Activated CD8-positive, alpha-beta memory T cell treated with anti-CD3 and anti-CD28 coated beads, Interleukin-2, amount 10 ng/mL, durations not matched to agents 7 days and 5 days (primary cell): ENCODE data around the gene CSRP3. TPM values are rescaled to one million over a fixed set of nuclear protein-coding genes. Genes with fewer than 3 reads are reported as not detected.

ENCODE experiments used
- ATAC-seq: fragments of 150-1000 bp; cut with Tn5 transposase; one replicate; pipeline ENCODE4 v1.10.0; 2021; ENCODE audit warnings: moderate library complexity
- CTCF ChIA-PET: fragments of 350-600 bp; sonication (Branson Sonifier 250); formaldehyde crosslinking; loops from one replicate; lab custom pipeline; 2021; ENCODE audit warnings: antibody characterized with exemption; lab: Charles Lee
- DNase-seq: peaks from one replicate; pipeline ENCODE4 v3.0.0-alpha.2; 2020
- H3K27ac Mint-ChIP-seq: one replicate; pipeline ENCODE4 v1.8.0; 2021; ENCODE audit warnings: mild to moderate bottlenecking, mixed read lengths
- H3K27me3 Mint-ChIP-seq: one replicate; pipeline ENCODE4 v1.8.0; 2021; ENCODE audit warnings: mixed read lengths
- H3K36me3 Mint-ChIP-seq: one replicate; pipeline ENCODE4 v1.8.0; 2021; ENCODE audit warnings: mild to moderate bottlenecking, mixed read lengths
- H3K4me1 Mint-ChIP-seq: one replicate; pipeline ENCODE4 v1.8.0; 2021; ENCODE audit warnings: mixed read lengths
- H3K4me3 Mint-ChIP-seq: one replicate; pipeline ENCODE4 v1.8.0; 2021; ENCODE audit warnings: mild to moderate bottlenecking, moderate library complexity, mixed read lengths
- H3K9me3 Mint-ChIP-seq: one replicate; pipeline ENCODE4 v1.8.0; 2022; ENCODE audit warnings: low read depth, mixed read lengths
- total RNA-seq, 2 experiments: library from RNA; stranded (reverse); gene quantifications; one replicate each; pipeline ENCODE4 v1.2.3, GENCODE V29; 2021

Gene CSRP3
- total RNA-seq, result not detected

DNA sequence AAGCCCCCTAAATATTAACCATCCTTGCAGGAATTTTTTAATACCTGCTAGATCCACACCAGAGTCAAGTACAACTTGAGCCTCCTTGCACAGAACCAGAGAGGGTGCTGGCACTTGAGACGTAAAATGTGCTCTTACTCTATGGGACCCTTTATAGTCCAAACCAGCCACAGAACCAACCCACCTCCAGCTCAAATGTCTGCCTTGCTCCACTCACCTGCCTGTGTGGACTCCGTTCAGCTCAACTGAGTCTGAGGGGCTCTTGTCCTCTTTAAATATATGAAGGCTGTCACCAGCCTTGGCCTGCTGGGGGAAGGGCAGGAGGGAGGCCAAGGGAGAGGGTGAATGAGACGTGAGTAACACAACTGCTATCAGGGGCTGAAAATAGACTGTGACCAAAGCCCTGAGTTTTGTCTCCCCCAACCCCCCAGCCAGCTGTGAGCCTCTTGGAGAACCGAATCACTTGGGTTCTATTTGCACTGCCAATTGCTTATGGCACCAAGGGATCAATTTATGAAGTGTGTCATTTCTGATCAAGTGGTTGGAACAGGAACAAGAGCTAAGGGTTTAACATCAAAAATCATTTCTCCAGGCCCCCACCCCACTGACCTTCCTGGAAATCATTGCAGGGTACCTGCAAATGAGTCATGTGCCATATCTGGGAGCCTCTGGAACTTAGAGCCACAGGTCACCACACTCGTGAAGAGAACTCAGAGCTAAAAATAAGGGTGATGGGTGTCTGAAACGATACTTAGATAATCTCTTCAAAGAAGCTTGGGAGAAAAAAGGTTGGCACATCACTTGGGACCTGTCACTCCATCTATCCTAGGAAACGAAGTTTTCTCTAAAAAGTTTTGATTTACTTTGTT, at the start of gene CSRP3:
CSRP3 (minus strand) TSS at position 247 of the 869 bp plus-strand sequence. CDS start 9,535 bp downstream, outside the sequence.
- H3K4me1 Mint-ChIP-seq, result peaks cover 2% of the 10 kb centered on the region
- H3K9me3 Mint-ChIP-seq, result no peaks in the 10 kb centered on the region
- no peaks in the 10 kb centered on the region for H3K36me3 Mint-ChIP-seq
- ATAC-seq (no peak), DNase-seq (no peak)
- no peak within 1 kb of the TSS for H3K27ac Mint-ChIP-seq
- CTCF ChIA-PET, result no interaction called here
- no peak within 1 kb of the TSS for H3K4me3 Mint-ChIP-seq
- H3K27me3 Mint-ChIP-seq, result peaks cover 8% of the 10 kb centered on the region

DNA sequence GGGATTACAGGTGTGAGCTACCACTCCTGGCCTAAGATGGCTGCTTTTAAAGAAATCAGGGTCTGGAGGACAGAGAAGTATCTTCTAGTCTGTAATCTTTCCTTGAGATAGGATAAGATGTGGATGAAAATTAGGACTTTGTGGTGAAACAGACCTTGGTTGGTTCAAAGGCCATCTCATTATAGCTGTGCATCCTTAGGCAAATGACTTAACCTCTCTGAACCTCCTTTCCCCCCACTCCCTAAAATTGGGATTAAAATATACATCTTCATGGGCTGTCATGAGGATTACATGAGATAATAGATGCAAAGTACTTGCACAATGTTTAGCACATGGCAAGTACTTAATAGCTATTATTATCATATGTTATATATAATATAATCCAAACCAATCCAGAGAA, 49.8 kb upstream of the CSRP3 start:
- ATAC-seq (no peak), DNase-seq (no peak)
- Mint-ChIP-seq H3K27me3 (peaks cover 44% of the 10 kb centered on the region), H3K36me3 (peaks cover 3% of the 10 kb centered on the region), H3K27ac (no peak overlapping the region), H3K4me3 (no peak overlapping the region), H3K9me3 (peaks cover 2% of the 10 kb centered on the region), H3K4me1 (no peaks in the 10 kb centered on the region)
- CTCF ChIA-PET, result interaction anchor here (1.3 to 2.4 kb wide), 2 partner anchors 8 to 181 kb away, joined by 3 to 9 read pairs; no protein-coding TSS in a partner anchor

DNA sequence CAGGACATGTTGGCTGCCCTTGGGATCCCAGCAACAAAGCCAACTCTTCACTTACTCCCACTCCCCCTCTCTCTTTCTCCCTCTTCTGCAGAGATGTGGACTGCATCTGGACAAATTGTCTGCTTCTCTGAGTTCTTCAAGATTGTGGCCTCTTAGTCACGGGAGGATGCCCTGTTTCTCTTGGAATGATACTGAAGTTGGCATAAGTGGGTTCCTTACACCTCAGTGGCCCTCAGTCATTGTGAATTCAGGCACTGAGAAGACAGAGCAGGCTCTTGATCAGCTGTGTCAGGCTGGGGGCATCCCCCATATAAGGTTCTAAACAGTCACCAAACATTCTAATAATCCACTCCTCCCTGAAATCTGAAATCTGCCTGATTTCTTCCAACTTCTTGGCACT, 45.0 kb upstream of the CSRP3 start:
- ATAC-seq, result no peak
- H3K4me3 Mint-ChIP-seq, result no peak overlapping the region
- CTCF ChIA-PET, result interaction anchor here (1.9 kb wide), 1 partner anchor 13 kb away, joined by 5 read pairs; no protein-coding TSS in a partner anchor
- peaks cover 2% of the 10 kb centered on the region for H3K9me3 Mint-ChIP-seq
- DNase-seq, result no peak
- no peak overlapping the region for H3K27ac Mint-ChIP-seq
- H3K27me3 Mint-ChIP-seq, result peaks cover 58% of the 10 kb centered on the region
- peaks cover 17% of the 10 kb centered on the region for H3K4me1 Mint-ChIP-seq
- peaks cover 3% of the 10 kb centered on the region for H3K36me3 Mint-ChIP-seq

DNA sequence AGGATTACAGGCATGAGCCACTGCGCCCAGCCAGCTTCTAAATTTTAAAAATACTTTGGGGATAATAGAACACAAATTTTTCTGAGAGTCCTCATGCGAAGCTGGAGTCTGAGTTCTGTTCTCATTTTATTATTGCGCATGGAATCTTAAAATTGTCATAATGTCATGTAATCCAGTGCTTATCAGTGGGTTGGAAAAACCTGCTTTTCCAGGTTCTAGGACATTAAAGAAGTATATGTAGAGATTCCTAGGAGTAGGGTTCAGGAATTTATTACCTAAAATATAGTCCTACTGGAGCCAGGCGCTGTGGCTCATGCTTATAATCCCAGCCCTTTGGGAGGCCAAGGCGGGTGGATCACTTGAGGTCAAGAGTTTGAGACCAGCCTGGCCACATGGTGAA, 43.6 kb upstream of the CSRP3 start:
- H3K9me3 Mint-ChIP-seq, result peaks cover 2% of the 10 kb centered on the region
- peaks cover 4% of the 10 kb centered on the region for H3K36me3 Mint-ChIP-seq
- no peak overlapping the region for H3K4me3 Mint-ChIP-seq
- CTCF ChIA-PET, result no interaction called here
- no peak for DNase-seq
- ATAC-seq, result no peak
- H3K27me3 Mint-ChIP-seq, result peaks cover 52% of the 10 kb centered on the region
- H3K27ac Mint-ChIP-seq, result no peak overlapping the region
- peaks cover 17% of the 10 kb centered on the region for H3K4me1 Mint-ChIP-seq

DNA sequence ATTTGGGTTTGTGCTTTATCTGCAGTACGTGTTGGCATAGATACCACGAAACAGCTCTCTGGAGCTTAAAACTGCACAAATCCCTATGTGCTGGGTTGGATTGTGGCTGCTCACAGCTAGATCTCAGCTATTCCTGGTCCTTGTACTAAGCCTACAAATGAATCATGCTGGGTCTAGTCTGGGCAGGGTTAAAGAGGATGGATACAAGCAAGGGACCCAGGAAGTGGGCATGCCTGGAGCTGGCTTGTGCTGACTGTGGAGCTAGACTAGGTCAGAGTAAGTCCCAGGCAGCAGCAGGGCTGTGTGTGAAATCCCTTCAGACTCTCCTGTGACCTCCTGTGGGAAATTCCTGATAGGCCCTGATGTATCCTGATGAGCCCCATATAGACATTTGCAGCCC, 42.8 kb upstream of the CSRP3 start:
- ATAC-seq (no peak), DNase-seq (no peak)
- CTCF ChIA-PET, result interaction anchor here (1.6 kb wide), 1 partner anchor 173 kb away, joined by 5 read pairs; no protein-coding TSS in a partner anchor
- no peak overlapping the region for H3K4me3 Mint-ChIP-seq
- H3K36me3 Mint-ChIP-seq, result peaks cover 6% of the 10 kb centered on the region
- H3K27me3 Mint-ChIP-seq, result peaks cover 46% of the 10 kb centered on the region
- peaks cover 2% of the 10 kb centered on the region for H3K9me3 Mint-ChIP-seq
- H3K4me1 Mint-ChIP-seq, result peaks cover 19% of the 10 kb centered on the region
- no peak overlapping the region for H3K27ac Mint-ChIP-seq

- no peak for DNase-seq
- CTCF ChIA-PET, result interaction anchor here (1.0 to 1.6 kb wide), 2 partner anchors 8 to 173 kb away, joined by 3 to 5 read pairs; no protein-coding TSS in a partner anchor
- peaks cover 22% of the 10 kb centered on the region for H3K4me1 Mint-ChIP-seq
- H3K36me3 Mint-ChIP-seq, result peaks cover 10% of the 10 kb centered on the region
- no peak for ATAC-seq
- no peak overlapping the region for H3K27ac Mint-ChIP-seq
- H3K4me3 Mint-ChIP-seq, result no peak overlapping the region
- peaks cover 41% of the 10 kb centered on the region for H3K27me3 Mint-ChIP-seq
- H3K9me3 Mint-ChIP-seq, result peaks cover 1% of the 10 kb centered on the region
Observed at GRCh38 chr11:19244084-19244483, 42.3 kb upstream of the CSRP3 start.

DNA sequence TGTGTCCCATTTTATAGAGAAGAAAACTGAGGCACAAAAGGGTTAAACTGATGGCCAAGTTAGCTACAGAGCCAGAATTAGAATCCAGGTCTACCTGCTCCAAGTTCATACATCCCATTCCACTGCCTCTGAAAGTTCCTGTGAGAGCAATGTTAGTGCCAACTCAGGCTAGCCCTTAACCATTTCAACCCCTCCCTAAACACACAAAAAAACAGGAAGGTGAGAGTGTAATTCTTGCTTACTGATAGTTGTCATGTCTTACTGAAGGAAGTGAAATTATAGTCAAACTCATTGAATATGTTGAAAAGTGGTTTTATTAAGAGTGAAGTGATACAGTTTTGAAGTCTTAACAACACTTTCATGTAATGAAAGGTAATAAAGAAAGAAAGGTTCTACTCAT, 41.8 kb upstream of the CSRP3 start:
- H3K27me3 Mint-ChIP-seq, result peaks cover 36% of the 10 kb centered on the region

DNA sequence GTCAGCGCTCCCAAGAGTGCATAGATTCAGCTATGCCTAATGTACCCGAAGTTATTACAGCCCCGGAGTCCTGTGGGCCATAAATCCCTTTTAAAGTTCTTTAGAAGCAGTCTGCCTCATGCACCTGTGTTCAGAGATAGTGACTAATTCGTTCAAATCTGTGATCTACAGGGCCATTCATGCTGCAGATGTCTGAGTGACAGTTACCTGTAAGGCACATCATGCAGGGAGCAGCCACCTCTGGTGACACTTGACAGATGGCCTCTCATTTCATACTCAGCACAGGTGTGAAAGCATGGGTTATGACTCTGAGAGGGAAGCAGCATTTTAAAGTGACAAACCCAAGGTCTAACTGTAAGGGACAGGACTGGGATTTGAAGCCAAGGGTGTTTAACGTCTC, 41.4 kb upstream of the CSRP3 start:
- CTCF ChIA-PET, result interaction anchor here (1.0 to 1.6 kb wide), 2 partner anchors 9 to 172 kb away, joined by 3 to 5 read pairs; no protein-coding TSS in a partner anchor
- ATAC-seq (no peak), DNase-seq (no peak)
- H3K4me3 Mint-ChIP-seq, result peak overlapping the region; percentile 93
- H3K36me3 Mint-ChIP-seq, result peaks cover 18% of the 10 kb centered on the region
- H3K4me1 Mint-ChIP-seq, result peaks cover 30% of the 10 kb centered on the region
- H3K27me3 Mint-ChIP-seq, result peaks cover 31% of the 10 kb centered on the region
- no peaks in the 10 kb centered on the region for H3K9me3 Mint-ChIP-seq
- no peak overlapping the region for H3K27ac Mint-ChIP-seq

More for the DNA sequence above, 41.8 kb upstream of the CSRP3 start:
- H3K27ac Mint-ChIP-seq, result no peak overlapping the region
- no peak overlapping the region for H3K4me3 Mint-ChIP-seq
- H3K4me1 Mint-ChIP-seq, result peaks cover 27% of the 10 kb centered on the region
- no peak for DNase-seq
- ATAC-seq, result no peak
- CTCF ChIA-PET, result interaction anchor here (1.0 to 1.6 kb wide), 2 partner anchors 9 to 172 kb away, joined by 3 to 5 read pairs; no protein-coding TSS in a partner anchor
- peaks cover 15% of the 10 kb centered on the region for H3K36me3 Mint-ChIP-seq
- no peaks in the 10 kb centered on the region for H3K9me3 Mint-ChIP-seq

GRCh38 chr11:19242179-19242932, 40.6 kb upstream of the CSRP3 start:
- DNase-seq, result no peak

GRCh38 chr11:19241260-19242178, 39.7 kb upstream of the CSRP3 start:
- ATAC-seq (peak; percentile 65), DNase-seq (peak; percentile 78)
- CTCF ChIA-PET, result interaction anchor here (0.6 to 1.1 kb wide), 6 partner anchors 15 to 322 kb away, joined by 3 to 4 read pairs (median 3); no protein-coding TSS in a partner anchor
- Mint-ChIP-seq H3K27me3 (peaks cover 23% of the 10 kb centered on the region), H3K27ac (peak overlapping the region; percentile 83), H3K9me3 (no peaks in the 10 kb centered on the region), H3K4me1 (peaks cover 32% of the 10 kb centered on the region), H3K4me3 (peak overlapping the region; percentile 93), H3K36me3 (peaks cover 31% of the 10 kb centered on the region)

More at GRCh38 chr11:19242179-19242932, 40.6 kb upstream of the CSRP3 start:
- Mint-ChIP-seq H3K36me3 (peaks cover 22% of the 10 kb centered on the region), H3K9me3 (no peaks in the 10 kb centered on the region), H3K27ac (peak overlapping the region; percentile 83), H3K4me3 (peak overlapping the region; percentile 93), H3K4me1 (peaks cover 32% of the 10 kb centered on the region), H3K27me3 (peaks cover 27% of the 10 kb centered on the region)
- ATAC-seq, result no peak
- CTCF ChIA-PET, result interaction anchor here (0.6 to 1.0 kb wide), 3 partner anchors 18 to 321 kb away, joined by 3 read pairs; no protein-coding TSS in a partner anchor

DNA sequence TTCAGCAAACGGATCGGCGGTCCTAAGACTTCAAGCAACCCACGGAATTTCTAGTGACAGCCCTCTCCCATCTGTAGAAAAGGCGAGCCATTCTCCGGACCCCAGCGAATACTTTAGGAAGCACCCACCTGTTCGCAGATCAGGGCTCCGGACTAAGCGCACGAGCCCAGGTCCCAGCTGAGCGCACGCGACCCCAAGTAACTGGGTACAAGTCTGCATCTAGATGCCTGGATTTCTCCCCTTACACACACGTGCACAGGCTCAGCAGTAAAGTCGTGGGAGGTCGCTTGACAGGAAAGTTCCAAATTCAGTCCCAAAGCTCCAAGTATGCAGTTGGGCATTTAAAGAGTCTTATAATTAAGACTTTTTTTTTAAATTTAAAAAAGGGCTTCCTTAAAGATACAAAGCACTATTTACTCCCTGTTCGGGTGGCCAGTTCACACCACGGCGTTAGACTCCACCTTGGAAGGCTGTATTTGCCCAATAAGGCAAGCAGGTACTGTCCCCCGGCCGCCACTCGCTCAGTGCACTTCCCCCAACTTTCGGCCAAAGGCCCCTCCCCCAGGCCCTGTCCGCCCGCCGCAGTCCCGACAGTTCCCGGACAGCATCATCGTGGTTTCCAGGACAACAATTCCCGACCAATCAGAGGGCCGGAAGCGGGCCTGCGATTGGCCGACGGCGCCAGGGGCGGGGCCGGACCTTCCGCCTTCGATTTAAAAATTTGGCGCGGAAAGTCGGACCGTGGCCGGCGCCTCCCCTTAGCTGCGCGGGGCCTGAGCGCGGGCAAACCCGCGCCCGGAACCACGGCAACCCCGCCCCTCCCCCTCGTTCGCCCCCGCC, 38.9 kb upstream of the CSRP3 start, which contains the start of gene E2F8:
E2F8 (minus strand) TSS at position 526 of the 840 bp plus-strand sequence. CDS start 824 bp downstream, outside the sequence.
- H3K4me1 Mint-ChIP-seq, result peaks cover 32% of the 10 kb centered on the region
- peaks cover 17% of the 10 kb centered on the region for H3K27me3 Mint-ChIP-seq
- DNase-seq (peak; percentile 97), ATAC-seq (peak; percentile 83)
- peaks cover 36% of the 10 kb centered on the region for H3K36me3 Mint-ChIP-seq
- CTCF ChIA-PET, result interaction anchor here (0.7 to 1.1 kb wide), 4 partner anchors 11 to 170 kb away, joined by 3 to 4 read pairs (median 4); no protein-coding TSS in a partner anchor
- peak within 1 kb of the TSS; percentile 87 for H3K27ac Mint-ChIP-seq
- H3K4me3 Mint-ChIP-seq, result peak within 1 kb of the TSS; percentile 93
- no peaks in the 10 kb centered on the region for H3K9me3 Mint-ChIP-seq
